CD4-positive, alpha-beta memory T cell (primary cell): Measurements from ENCODE around the gene MEOX2. TPM values are rescaled to one million over a fixed set of nuclear protein-coding genes. Genes with fewer than 3 reads are reported as not detected.

ENCODE experiments used
- CTCF ChIA-PET: fragments of 350-600 bp; sonication (Branson Sonifier 250); formaldehyde crosslinking; loops from one replicate; lab custom pipeline; 2021; ENCODE audit warnings: inconsistent platforms; ENCODE audit not compliant: partially characterized antibody; lab: Charles Lee
- POLR2A ChIA-PET: fragments of 350-600 bp; sonication (Branson Sonifier 250); formaldehyde crosslinking; loops from one replicate; lab custom pipeline; 2021; ENCODE audit not compliant: partially characterized antibody; lab: Charles Lee
- DNase-seq, 5 donors: peaks; one replicate each; pipeline versions ENCODE4 v3.0.0 to v3.0.0-alpha.2; 2020 to 2022; ENCODE audit warnings: mixed read lengths in 1 of 5
- H3K27ac ChIP-seq: one replicate; pipeline ENCODE4 v1.7.0; 2013; ENCODE audit warnings: low read depth, low read length
- H3K27me3 ChIP-seq: 2 replicates; pipeline ENCODE4 v1.7.0; 2013; ENCODE audit warnings: mild to moderate bottlenecking, low read length, moderate library complexity; ENCODE audit not compliant: insufficient read depth
- H3K36me3 ChIP-seq: 2 replicates; pipeline ENCODE4 v1.7.0; 2013; ENCODE audit warnings: mild to moderate bottlenecking, low read length, moderate library complexity; ENCODE audit not compliant: insufficient read depth
- H3K4me1 ChIP-seq: 2 replicates; pipeline ENCODE4 v1.7.0; 2013; ENCODE audit warnings: mild to moderate bottlenecking, low read length, moderate library complexity; ENCODE audit not compliant: insufficient read depth
- H3K4me3 ChIP-seq, 2 donors: one replicate each; pipeline ENCODE4 v1.7.0; 2013; ENCODE audit warnings: low read length in 2 of 2, mild to moderate bottlenecking in 1 of 2
- H3K9me3 ChIP-seq, 2 donors: one replicate each; pipeline ENCODE4 v1.7.0; 2013; ENCODE audit warnings: low read length in 2 of 2, control low read depth in 1 of 2; ENCODE audit not compliant: control insufficient read depth in 1 of 2
- H3K27ac Mint-ChIP-seq, 7 donors: one replicate each; pipeline ENCODE4 v1.8.0; 2020 to 2021; ENCODE audit warnings: mixed read lengths in 7 of 7, mild to moderate bottlenecking in 6 of 7, inconsistent platforms in 3 of 7, moderate library complexity in 3 of 7
- H3K27me3 Mint-ChIP-seq, 2 donors: one replicate each; pipeline ENCODE4 v1.8.0; 2020 to 2021; ENCODE audit warnings: mixed read lengths in 2 of 2
- H3K36me3 Mint-ChIP-seq, 2 donors: one replicate each; pipeline ENCODE4 v1.8.0; 2020 to 2021; ENCODE audit warnings: mixed read lengths in 2 of 2, inconsistent platforms in 1 of 2, mild to moderate bottlenecking in 1 of 2
- H3K4me1 Mint-ChIP-seq, 4 donors: one replicate each; pipeline ENCODE4 v1.8.0; 2020 to 2021; ENCODE audit warnings: mixed read lengths in 4 of 4, mild to moderate bottlenecking in 1 of 4
- H3K4me3 Mint-ChIP-seq, 8 donors: one replicate each; pipeline ENCODE4 v1.8.0; 2020 to 2021; ENCODE audit warnings: mixed read lengths in 8 of 8, mild to moderate bottlenecking in 7 of 8, moderate library complexity in 6 of 8, inconsistent platforms in 3 of 8
- H3K9me3 Mint-ChIP-seq, 8 donors: one replicate each; pipeline ENCODE4 v1.8.0; 2020 to 2021; ENCODE audit warnings: mixed read lengths in 8 of 8, mild to moderate bottlenecking in 5 of 8, inconsistent platforms in 3 of 8, moderate library complexity in 1 of 8
- intact Hi-C: fragments of 100-400 bp; cut with micrococcal nuclease; formaldehyde crosslinking; loops from one replicate; pipeline ENCODE4 v1.15.1; 2023
- polyA plus RNA-seq, 2 donors: library from polyadenylated mRNA; unstranded; fragments of 300-500 nt; fragmentation: Illumina TruSeq; gene quantifications; one replicate each; pipeline ENCODE4 v1.2.3, GENCODE V29; 2021
- total RNA-seq, 2 experiments: library from RNA; stranded (reverse); gene quantifications; one replicate each; pipeline ENCODE4 v1.2.3, GENCODE V29; 2021

The MEOX2 gene
- total and polyA plus RNA-seq, 4 experiments from 2014 or later, result not detected

DNA sequence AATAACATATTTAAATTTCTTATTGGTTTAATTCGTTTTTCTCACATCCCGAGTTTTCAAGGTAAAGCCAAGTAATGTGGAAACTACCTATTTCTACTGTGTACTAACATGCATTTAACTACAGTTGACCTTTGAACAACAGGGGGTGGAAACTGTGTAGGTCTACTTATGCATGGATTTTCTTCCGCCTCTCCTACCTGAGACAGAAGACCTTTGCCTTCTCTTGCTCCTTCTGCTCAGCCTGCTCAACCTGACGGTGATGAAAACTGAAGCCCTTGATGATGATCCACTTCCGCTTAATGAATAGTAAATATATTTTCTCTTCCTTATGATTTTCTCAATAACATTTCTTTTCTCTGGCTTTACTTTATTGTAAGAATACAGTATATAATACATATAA, 18.5 kb downstream of the MEOX2 start:
- no peaks in the 10 kb centered on the region for H3K36me3 ChIP-seq
- Mint-ChIP-seq H3K4me3 (no peak overlapping the region), H3K27me3 (no peaks in the 10 kb centered on the region), H3K9me3 (peaks cover 0 to 6% (median 2%) of the 10 kb centered on the region in 8 donors), H3K4me1 (no peaks in the 10 kb centered on the region), H3K36me3 (no peaks in the 10 kb centered on the region), H3K27ac (no peak overlapping the region)
- ChIA-PET POLR2A (no interaction called here), CTCF (no interaction called here)
- no peak overlapping the region for H3K4me3 ChIP-seq
- no peak overlapping the region for H3K27ac ChIP-seq
- no peaks in the 10 kb centered on the region for H3K4me1 ChIP-seq
- no peak for DNase-seq
- H3K27me3 ChIP-seq, result no peaks in the 10 kb centered on the region
- H3K9me3 ChIP-seq, result no peaks in the 10 kb centered on the region
- intact Hi-C loops, result no loop called here

DNA sequence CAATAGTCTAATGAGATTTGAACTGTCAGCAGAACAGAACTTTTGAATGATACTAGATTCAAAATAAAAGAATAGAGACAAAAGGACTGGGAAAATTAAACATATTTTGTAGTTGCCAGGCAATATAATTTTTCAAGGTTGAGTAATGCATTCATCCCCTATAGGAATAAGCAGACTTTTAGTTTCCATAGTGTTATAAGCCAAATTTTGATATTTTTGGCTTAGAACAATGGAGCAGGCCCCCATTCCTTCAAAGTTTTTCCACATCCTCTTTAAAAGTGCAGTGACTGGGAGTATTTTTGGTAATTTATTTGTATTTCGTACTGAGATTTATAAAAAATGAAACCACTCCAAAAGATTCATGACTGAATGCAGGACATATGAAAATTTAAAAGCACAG, 24.0 kb downstream of the MEOX2 start:
- H3K27ac ChIP-seq, result no peak overlapping the region

DNA sequence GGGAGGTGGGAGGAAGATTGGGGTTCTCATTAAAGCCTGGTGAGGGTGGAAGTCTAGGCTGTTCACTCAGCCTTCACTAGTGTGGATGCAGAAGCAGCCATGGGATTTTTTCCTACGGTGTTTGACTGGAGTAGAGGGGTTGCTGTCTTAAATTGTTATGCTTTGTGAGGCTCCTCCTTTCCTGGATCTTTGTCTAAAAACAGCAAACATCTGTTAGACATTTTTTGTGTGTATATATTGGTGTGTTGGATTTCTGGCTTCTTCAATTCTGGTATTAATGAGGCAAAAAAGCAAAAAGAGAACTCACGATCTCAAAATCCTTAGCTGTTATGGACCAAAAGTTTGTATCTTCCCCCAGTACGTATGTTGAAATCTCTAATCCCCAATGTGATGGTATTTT, 28.2 kb downstream of the MEOX2 start:
- POLR2A ChIA-PET, result no interaction called here
- H3K4me3 Mint-ChIP-seq, result no peak overlapping the region

More for the DNA sequence above, 24.0 kb downstream of the MEOX2 start:
- Mint-ChIP-seq H3K36me3 (no peaks in the 10 kb centered on the region), H3K27ac (no peak overlapping the region), H3K4me1 (no peaks in the 10 kb centered on the region), H3K4me3 (no peak overlapping the region), H3K9me3 (peaks cover 0 to 7% (median 2%) of the 10 kb centered on the region in 8 donors), H3K27me3 (no peaks in the 10 kb centered on the region)
- intact Hi-C loops, result no loop called here
- Histone ChIP-seq H3K4me3 (no peak overlapping the region), H3K36me3 (no peaks in the 10 kb centered on the region), H3K27me3 (no peaks in the 10 kb centered on the region), H3K4me1 (no peaks in the 10 kb centered on the region), H3K9me3 (no peaks in the 10 kb centered on the region)
- ChIA-PET CTCF (no interaction called here), POLR2A (no interaction called here)
- no peak for DNase-seq

DNA sequence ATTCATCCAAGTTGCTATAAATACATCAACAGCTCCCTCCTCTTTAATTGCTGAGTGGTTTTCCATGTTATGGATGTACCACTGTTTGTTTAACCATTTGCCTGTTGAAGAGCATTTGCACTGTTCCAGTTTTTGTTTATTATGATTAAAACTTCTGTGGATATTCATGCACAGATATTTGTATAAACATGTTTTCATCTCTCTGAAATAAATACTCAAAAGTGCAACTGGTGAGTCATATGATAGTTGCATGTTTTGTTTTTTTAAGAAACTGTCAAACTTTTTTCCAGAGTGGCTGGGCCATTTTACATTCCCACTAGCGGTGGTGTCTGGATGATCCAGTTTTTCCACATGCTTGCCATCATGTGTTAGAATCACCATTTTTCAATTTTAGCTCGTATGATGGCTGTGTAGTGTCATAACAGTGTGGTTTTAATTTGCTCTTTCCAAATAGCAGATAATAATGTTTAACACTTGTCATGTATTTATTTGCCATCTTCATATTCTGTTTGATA, 33.6 kb downstream of the MEOX2 start:
- H3K36me3 Mint-ChIP-seq, result no peaks in the 10 kb centered on the region
- intact Hi-C loops, result no loop called here
- no peak overlapping the region for H3K4me3 Mint-ChIP-seq
- ChIA-PET CTCF (no interaction called here), POLR2A (no interaction called here)
- Histone ChIP-seq H3K4me1 (no peaks in the 10 kb centered on the region), H3K27ac (no peak overlapping the region), H3K9me3 (no peaks in the 10 kb centered on the region), H3K4me3 (no peak overlapping the region), H3K27me3 (no peaks in the 10 kb centered on the region), H3K36me3 (no peaks in the 10 kb centered on the region)
- no peak for DNase-seq
- no peaks in the 10 kb centered on the region for H3K27me3 Mint-ChIP-seq
- H3K9me3 Mint-ChIP-seq, result peaks cover 0 to 18% (median 7%) of the 10 kb centered on the region in 8 donors
- H3K27ac Mint-ChIP-seq, result no peak overlapping the region
- H3K4me1 Mint-ChIP-seq, result no peaks in the 10 kb centered on the region

More for the DNA sequence above, 28.2 kb downstream of the MEOX2 start:
- no peaks in the 10 kb centered on the region for H3K4me1 ChIP-seq
- no peak overlapping the region for H3K27ac ChIP-seq
- H3K36me3 ChIP-seq, result no peaks in the 10 kb centered on the region
- no peaks in the 10 kb centered on the region for H3K27me3 ChIP-seq
- H3K9me3 Mint-ChIP-seq, result peaks cover 0 to 18% (median 4%) of the 10 kb centered on the region in 8 donors
- no peaks in the 10 kb centered on the region for H3K4me1 Mint-ChIP-seq
- H3K36me3 Mint-ChIP-seq, result no peaks in the 10 kb centered on the region
- CTCF ChIA-PET, result no interaction called here
- H3K27ac Mint-ChIP-seq, result no peak overlapping the region
- H3K9me3 ChIP-seq, result no peaks in the 10 kb centered on the region
- DNase-seq, result no peak
- no peak overlapping the region for H3K4me3 ChIP-seq
- H3K27me3 Mint-ChIP-seq, result no peaks in the 10 kb centered on the region
- intact Hi-C loops, result no loop called here

DNA sequence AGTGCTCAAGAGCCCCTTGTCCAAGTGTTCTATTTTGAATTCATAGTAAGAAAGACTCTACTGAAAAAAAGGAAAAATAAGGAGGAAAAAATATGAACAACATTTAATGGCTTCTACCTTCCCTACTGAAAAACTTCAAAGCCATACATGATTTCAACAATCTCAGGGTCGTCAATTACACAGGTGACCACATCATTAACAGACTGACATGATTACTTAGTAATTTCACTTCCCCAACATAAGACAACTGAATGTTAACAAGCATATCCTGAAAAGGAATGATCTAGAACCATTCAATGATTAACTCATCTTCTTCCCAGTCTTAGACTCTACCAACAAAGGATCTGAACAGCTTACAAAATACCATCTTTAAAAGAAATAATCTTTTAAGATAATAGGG, 34.8 kb downstream of the MEOX2 start:
- Histone ChIP-seq H3K27me3 (no peaks in the 10 kb centered on the region), H3K36me3 (no peaks in the 10 kb centered on the region), H3K4me3 (no peak overlapping the region), H3K9me3 (no peaks in the 10 kb centered on the region), H3K4me1 (no peaks in the 10 kb centered on the region), H3K27ac (no peak overlapping the region)
- H3K4me1 Mint-ChIP-seq, result no peaks in the 10 kb centered on the region
- no peak for DNase-seq
- CTCF ChIA-PET, result no interaction called here
- no peak overlapping the region for H3K27ac Mint-ChIP-seq
- POLR2A ChIA-PET, result no interaction called here
- intact Hi-C loops, result no loop called here
- H3K27me3 Mint-ChIP-seq, result no peaks in the 10 kb centered on the region
- peaks cover 0 to 12% (median 5%) of the 10 kb centered on the region in 8 donors for H3K9me3 Mint-ChIP-seq
- H3K36me3 Mint-ChIP-seq, result no peaks in the 10 kb centered on the region
- H3K4me3 Mint-ChIP-seq, result no peak overlapping the region

DNA sequence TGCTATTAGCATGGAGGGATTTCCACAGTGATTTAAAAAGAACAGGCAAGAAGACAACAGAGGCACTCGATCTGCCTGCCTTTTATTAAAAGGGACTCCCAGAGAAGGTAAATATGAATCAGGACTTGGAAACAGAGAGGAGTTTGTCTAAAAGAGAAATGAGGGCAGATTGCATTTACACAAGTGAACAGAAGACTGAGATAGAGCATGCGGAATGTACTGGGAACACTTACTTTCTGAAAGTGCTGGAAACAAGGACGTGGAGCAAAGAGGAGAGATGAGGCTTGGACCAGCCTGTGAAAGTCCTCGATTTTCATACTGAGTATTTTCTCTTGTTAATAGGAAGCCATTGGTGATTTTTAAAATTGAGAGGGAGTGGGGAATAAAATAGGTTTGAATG, 35.7 kb downstream of the MEOX2 start:
- H3K4me1 Mint-ChIP-seq, result no peaks in the 10 kb centered on the region
- Histone ChIP-seq H3K4me1 (no peaks in the 10 kb centered on the region), H3K4me3 (no peak overlapping the region), H3K36me3 (no peaks in the 10 kb centered on the region), H3K9me3 (no peaks in the 10 kb centered on the region), H3K27ac (no peak overlapping the region), H3K27me3 (no peaks in the 10 kb centered on the region)
- DNase-seq, result no peak
- H3K36me3 Mint-ChIP-seq, result no peaks in the 10 kb centered on the region
- CTCF ChIA-PET, result no interaction called here
- H3K27me3 Mint-ChIP-seq, result no peaks in the 10 kb centered on the region
- intact Hi-C loops, result no loop called here
- no peak overlapping the region for H3K27ac Mint-ChIP-seq
- no peak overlapping the region for H3K4me3 Mint-ChIP-seq
- H3K9me3 Mint-ChIP-seq, result peaks cover 0 to 8% (median 4%) of the 10 kb centered on the region in 8 donors
- POLR2A ChIA-PET, result no interaction called here

DNA sequence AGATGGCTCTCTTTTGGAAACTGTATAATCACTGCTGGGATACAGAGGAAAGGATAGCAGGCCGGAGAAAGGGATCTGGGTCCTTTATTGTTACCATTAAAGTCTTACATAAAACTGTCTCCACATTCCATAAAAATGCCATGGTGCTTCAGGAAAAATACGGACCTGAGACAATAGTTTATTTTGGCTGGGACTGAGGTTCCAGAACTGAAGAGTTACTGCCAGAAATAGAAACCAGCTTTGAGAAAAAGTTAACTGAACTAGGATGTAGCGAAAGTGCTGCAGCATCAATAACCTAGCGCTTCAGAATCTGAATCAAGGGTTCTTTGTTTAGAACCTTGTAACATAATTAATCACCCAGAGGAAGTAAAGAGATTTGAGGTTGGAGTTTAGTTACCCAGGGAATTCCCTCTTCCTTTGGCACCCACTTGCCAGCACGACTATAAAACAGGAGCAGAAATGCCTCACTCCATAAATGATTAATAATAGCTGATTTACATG, 38.0 kb downstream of the MEOX2 start:
- intact Hi-C loops, result no loop called here
- ChIA-PET POLR2A (no interaction called here), CTCF (no interaction called here)
- Mint-ChIP-seq H3K36me3 (no peaks in the 10 kb centered on the region), H3K4me3 (no peak overlapping the region), H3K4me1 (no peaks in the 10 kb centered on the region), H3K27ac (no peak overlapping the region), H3K9me3 (peaks cover 0 to 8% (median under 1%) of the 10 kb centered on the region in 8 donors), H3K27me3 (no peaks in the 10 kb centered on the region)
- no peak overlapping the region for H3K27ac ChIP-seq
- H3K27me3 ChIP-seq, result no peaks in the 10 kb centered on the region
- no peaks in the 10 kb centered on the region for H3K36me3 ChIP-seq
- no peaks in the 10 kb centered on the region for H3K9me3 ChIP-seq
- H3K4me3 ChIP-seq, result no peak overlapping the region
- DNase-seq, result no peak
- no peaks in the 10 kb centered on the region for H3K4me1 ChIP-seq
